ENCODE data around the gene PCDHB11.
A peak's percentile ranks its signal among the peaks of the same experiment; 100 is the strongest.
"Not testable (repeated sequence)": the region's sequence is repeated elsewhere in the genome, so short reads cannot be mapped to it uniquely, and the experiment has no call there.

Gene PCDHB11

DNA sequence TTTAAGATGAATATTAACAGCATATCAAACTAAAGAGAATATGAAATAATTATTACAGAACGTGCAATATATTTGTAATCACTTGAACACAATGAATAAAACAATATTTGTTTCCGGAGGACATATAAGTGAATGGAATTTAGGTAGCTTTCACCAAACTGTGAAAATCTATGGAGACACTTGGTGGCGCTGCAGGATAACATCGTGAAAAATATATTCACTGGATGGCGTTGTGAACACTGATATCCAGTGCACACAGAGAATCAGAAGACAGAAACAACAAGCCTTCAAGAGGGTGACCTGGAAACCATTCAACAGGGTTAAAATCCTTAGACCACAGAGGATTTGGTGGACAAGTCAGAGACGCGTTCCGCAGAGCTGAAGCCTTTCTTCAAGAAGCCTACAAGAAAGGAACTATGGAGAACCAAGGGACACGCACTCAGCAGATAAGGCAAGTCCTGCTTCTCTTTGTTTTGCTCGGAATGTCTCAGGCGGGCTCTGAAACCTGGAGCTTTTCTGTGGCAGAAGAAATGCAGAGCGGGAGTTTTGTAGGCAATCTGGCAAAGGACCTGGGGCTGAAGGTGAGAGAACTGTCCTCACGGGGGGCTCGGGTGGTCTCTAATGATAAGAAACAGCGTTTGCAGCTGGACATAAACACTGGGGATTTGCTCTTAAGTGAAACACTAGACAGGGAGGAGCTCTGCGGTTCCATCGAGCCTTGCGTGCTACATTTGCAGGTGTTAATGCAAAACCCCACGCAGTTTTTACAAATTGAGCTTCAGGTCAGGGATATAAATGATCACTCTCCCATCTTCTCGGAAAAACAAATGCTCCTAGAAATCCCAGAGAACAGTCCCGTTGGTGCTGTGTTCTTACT lies at the start of gene PCDHB11:
TSS of gene PCDHB11 (plus strand) at position 269 of the 877 bp plus-strand sequence. CDS start at position 417, 148 bp downstream.
- peak within 1 kb of the TSS; percentile 21 for H3K4me3 ChIP-seq (ENCODE audit: control insufficient read depth, low read depth, low read length)
- no peak for DNase-seq (ENCODE audit: low read depth)
- TF ChIP-seq, protein P1, sequence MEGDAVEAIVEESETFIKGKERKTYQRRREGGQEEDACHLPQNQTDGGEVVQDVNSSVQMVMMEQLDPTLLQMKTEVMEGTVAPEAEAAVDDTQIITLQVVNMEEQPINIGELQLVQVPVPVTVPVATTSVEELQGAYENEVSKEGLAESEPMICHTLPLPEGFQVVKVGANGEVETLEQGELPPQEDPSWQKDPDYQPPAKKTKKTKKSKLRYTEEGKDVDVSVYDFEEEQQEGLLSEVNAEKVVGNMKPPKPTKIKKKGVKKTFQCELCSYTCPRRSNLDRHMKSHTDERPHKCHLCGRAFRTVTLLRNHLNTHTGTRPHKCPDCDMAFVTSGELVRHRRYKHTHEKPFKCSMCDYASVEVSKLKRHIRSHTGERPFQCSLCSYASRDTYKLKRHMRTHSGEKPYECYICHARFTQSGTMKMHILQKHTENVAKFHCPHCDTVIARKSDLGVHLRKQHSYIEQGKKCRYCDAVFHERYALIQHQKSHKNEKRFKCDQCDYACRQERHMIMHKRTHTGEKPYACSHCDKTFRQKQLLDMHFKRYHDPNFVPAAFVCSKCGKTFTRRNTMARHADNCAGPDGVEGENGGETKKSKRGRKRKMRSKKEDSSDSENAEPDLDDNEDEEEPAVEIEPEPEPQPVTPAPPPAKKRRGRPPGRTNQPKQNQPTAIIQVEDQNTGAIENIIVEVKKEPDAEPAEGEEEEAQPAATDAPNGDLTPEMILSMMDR (IDR thresholded peaks at IDR 0.05; ENCODE audit: control insufficient read depth, insufficient read depth, low read depth, low read length, missing control alignments), result peak; percentile 38

DNA sequence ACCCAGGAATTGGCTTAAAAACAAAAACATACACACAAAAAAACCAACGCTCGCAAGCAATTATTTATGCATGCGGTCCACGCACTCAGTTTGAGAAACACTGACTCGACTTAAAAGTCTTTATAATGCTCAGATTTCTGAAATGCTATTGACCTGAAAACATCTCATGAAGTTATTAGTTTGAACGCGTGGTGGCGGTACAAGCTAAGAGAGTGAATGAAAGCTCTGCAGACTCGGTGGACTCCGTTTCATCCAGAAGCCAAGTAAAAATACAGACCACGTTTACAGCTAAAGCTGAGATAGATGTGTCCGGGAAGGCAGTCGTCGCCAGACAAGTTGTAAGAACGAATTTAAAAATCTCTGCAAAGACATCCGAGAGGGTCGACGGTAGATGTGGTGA lies 49.6 kb upstream of the PCDHB11 start, which contains the start of gene PCDHB6:
TSS of gene PCDHB6 (plus strand) at position 246 of the 400 bp plus-strand sequence. CDS start 201 bp downstream, outside the sequence.
- no peak for DNase-seq (ENCODE audit: low read depth)
- peak within 1 kb of the TSS; percentile 32 for H3K4me3 ChIP-seq (ENCODE audit: control insufficient read depth, low read depth, low read length)

DNA sequence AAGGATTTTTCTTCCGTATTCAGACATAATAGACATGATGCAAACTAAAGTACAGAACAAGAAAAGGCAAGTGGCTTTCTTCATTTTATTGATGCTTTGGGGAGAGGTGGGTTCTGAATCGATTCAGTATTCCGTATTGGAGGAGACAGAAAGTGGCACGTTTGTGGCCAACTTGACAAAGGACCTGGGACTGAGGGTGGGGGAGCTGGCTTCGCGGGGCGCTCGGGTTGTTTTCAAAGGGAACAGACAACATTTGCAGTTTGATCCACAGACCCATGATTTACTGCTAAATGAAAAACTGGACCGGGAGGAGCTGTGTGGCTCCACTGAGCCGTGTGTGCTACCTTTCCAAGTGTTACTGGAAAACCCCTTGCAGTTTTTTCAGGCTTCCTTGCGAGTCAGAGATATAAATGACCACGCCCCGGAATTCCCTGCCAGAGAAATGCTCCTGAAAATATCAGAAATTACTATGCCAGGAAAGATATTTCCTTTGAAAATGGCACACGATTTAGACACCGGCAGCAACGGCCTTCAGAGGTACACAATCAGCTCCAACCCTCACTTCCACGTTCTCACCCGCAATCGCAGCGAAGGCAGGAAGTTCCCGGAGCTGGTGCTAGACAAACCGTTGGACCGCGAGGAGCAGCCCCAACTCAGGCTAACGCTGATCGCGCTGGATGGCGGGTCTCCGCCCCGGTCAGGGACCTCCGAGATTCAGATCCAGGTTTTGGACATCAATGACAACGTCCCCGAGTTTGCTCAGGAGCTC lies 49.0 kb upstream of the PCDHB11 start:
- TF ChIP-seq, protein P1 (IDR thresholded peaks at IDR 0.05; ENCODE audit: control insufficient read depth, insufficient read depth, low read depth, low read length, missing control alignments), result no peak

More for the DNA sequence above, 49.6 kb upstream of the PCDHB11 start, which contains the start of gene PCDHB6:
- TF ChIP-seq, protein P1 (IDR thresholded peaks at IDR 0.05; ENCODE audit: control insufficient read depth, insufficient read depth, low read depth, low read length, missing control alignments), result peak; percentile 54

DNA sequence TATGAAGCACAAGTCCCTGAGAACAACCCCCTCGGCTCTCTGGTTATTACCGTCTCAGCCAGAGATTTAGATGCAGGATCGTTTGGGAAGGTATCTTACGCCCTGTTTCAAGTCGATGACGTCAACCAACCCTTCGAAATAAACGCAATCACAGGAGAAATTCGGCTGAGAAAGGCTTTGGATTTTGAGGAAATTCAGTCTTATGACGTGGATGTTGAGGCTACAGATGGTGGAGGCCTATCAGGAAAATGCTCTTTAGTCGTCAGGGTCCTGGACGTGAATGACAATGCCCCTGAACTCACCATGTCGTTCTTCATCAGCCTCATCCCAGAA lies 48.5 kb upstream of the PCDHB11 start:
- no peak overlapping the region for H3K4me3 ChIP-seq (ENCODE audit: control insufficient read depth, low read depth, low read length)
- DNase-seq (ENCODE audit: low read depth), result no peak
- TF ChIP-seq, protein P1 (IDR thresholded peaks at IDR 0.05; ENCODE audit: control insufficient read depth, insufficient read depth, low read depth, low read length, missing control alignments), result no peak

More for the DNA sequence above, 49.0 kb upstream of the PCDHB11 start:
- no peak for DNase-seq (ENCODE audit: low read depth)
- H3K4me3 ChIP-seq (ENCODE audit: control insufficient read depth, low read depth, low read length), result peak overlapping the region; percentile 32

DNA sequence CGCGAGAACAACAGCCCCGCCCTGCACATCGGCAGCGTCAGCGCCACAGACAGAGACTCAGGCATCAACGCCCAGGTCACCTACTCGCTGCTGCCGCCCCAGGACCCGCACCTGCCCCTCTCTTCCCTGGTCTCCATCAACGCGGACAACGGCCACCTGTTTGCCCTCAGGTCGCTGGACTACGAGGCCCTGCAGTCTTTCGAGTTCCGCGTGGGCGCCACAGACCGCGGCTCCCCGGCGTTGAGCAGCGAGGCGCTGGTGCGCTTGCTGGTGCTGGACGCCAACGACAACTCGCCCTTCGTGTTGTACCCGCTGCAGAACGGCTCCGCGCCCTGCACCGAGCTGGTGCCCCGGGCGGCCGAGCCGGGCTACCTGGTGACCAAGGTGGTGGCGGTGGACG lies 47.8 kb upstream of the PCDHB11 start:
- not testable (repeated sequence) for H3K4me3 ChIP-seq (ENCODE audit: control insufficient read depth, low read depth, low read length); DNase-seq (ENCODE audit: low read depth)

DNA sequence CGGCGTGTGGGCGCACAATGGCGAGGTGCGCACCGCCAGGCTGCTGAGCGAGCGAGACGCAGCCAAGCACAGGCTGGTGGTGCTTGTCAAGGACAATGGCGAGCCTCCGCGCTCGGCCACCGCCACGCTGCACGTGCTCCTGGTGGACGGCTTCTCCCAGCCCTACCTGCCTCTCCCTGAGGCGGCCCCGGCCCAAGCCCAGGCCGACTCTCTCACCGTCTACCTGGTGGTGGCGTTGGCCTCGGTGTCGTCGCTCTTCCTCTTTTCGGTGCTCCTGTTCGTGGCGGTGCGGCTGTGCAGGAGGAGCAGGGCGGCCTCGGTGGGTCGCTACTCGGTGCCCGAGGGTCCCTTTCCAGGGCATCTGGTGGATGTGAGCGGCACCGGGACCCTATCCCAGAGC lies 47.3 kb upstream of the PCDHB11 start:
- not testable (repeated sequence) for H3K4me3 ChIP-seq (ENCODE audit: control insufficient read depth, low read depth, low read length); DNase-seq (ENCODE audit: low read depth)

DNA sequence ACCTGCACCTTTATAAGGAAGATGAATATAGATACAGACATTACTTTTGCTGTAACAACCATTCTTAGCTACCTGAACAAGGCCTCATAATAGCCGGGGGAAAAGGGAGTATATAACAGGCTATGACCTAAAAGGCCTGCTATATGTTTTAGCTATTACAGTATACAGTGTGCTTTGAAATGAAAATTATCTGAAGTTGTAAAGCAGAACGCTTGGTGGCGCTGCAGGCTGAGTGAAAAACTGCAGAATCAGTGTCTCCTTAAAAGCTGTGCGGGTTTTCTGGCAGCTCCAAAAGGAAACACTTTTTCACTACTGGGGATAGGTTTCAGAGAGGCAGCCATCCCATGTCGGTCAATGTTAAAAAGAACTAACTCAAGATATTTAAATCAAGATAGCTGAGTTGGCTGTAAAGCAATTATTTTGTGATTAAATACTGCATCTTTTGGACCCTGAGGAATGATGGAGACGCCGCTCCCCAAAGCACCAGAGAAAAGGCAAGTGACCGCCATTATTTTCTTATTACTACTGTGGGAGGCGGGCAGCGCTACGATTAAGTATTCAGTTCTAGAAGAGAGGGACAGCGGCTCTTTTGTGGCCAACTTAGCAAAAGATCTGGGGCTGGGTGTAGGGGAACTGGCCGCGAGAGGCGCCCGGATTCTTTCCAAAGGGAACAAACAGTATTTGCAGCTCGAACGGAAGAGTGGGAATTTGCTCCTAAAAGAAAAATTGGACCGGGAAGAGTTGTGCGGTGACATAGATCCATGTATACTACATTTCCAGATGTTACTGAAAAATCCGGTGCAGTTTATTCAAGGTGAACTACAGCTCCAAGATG lies 43.7 kb upstream of the PCDHB11 start:
- no peak for DNase-seq (ENCODE audit: low read depth)
- TF ChIP-seq, protein P1 (IDR thresholded peaks at IDR 0.05; ENCODE audit: control insufficient read depth, insufficient read depth, low read depth, low read length, missing control alignments), result no peak
- no peak overlapping the region for H3K4me3 ChIP-seq (ENCODE audit: control insufficient read depth, low read depth, low read length)

DNA sequence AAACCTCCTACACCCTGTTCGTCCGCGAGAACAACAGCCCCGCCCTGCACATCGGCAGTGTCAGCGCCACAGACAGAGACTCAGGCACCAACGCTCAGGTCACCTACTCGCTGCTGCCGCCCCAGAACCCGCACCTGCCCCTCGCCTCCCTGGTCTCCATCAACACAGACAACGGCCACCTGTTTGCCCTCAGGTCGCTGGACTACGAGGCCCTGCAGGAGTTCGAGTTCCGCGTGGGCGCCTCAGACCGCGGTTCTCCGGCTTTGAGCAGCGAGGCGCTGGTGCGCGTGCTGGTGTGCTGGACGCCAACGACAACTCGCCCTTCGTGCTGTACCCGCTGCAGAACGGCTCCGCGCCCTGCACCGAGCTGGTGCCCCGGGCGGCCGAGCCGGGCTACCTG lies 42.1 kb upstream of the PCDHB11 start:
- H3K4me3 ChIP-seq (ENCODE audit: control insufficient read depth, low read depth, low read length); DNase-seq (ENCODE audit: low read depth): not testable (repeated sequence)

DNA sequence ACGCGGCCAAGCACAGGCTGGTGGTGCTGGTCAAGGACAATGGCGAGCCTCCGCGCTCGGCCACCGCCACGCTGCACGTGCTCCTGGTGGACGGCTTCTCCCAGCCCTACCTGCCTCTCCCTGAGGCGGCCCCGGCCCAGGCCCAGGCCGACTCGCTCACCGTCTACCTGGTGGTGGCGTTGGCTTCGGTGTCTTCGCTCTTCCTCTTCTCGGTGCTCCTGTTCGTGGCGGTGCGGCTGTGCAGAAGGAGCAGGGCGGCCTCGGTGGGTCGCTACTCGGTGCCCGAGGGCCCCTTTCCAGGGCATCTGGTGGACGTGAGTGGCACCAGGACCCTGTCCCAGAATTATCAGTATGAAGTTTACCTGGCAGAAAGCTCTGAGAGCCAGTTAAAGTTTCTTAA lies 41.5 kb upstream of the PCDHB11 start:
- not testable (repeated sequence) for DNase-seq (ENCODE audit: low read depth); H3K4me3 ChIP-seq (ENCODE audit: control insufficient read depth, low read depth, low read length)

Measured in AG09309 (cell line).